Calu3 (cell line): ENCODE data around the gene JOSD2. TPM values are rescaled to one million over a fixed set of nuclear protein-coding genes. Genes with fewer than 3 reads are reported as not detected.

Experiments
- BruUV-seq: library from RNA; stranded (reverse); fragments of 400-500 nt; replicated peaks from 2 replicates; lab custom pipeline; 2021; lab: Mats Ljungman, UMichigan
- CTCF ChIA-PET: fragments of 300-600 bp; sonication (Branson Sonifier 250); formaldehyde crosslinking; loops from one replicate; lab custom pipeline; 2022; ENCODE audit warnings: antibody characterized with exemption; lab: Charles Lee
- DNase-seq: peaks from one replicate; pipeline ENCODE4 v3.0.0; 2022
- H3K27ac Mint-ChIP-seq: one replicate; pipeline ENCODE4 v1.8.0; 2022; ENCODE audit warnings: mixed read lengths; ENCODE audit not compliant: unreplicated experiment
- H3K27me3 Mint-ChIP-seq: one replicate; pipeline ENCODE4 v1.8.0; 2022; ENCODE audit warnings: mixed read lengths; ENCODE audit not compliant: unreplicated experiment
- H3K36me3 Mint-ChIP-seq: one replicate; pipeline ENCODE4 v1.8.0; 2022; ENCODE audit warnings: mild to moderate bottlenecking, moderate library complexity, mixed read lengths; ENCODE audit not compliant: insufficient read depth, unreplicated experiment
- H3K4me1 Mint-ChIP-seq: one replicate; pipeline ENCODE4 v1.8.0; 2022; ENCODE audit warnings: mild to moderate bottlenecking, low read depth, mixed read lengths; ENCODE audit not compliant: unreplicated experiment
- H3K4me3 Mint-ChIP-seq: one replicate; pipeline ENCODE4 v1.8.0; 2022; ENCODE audit warnings: mild to moderate bottlenecking, low read depth, moderate library complexity, mixed read lengths; ENCODE audit not compliant: unreplicated experiment
- H3K9me3 Mint-ChIP-seq: one replicate; pipeline ENCODE4 v1.8.0; 2022; ENCODE audit warnings: low read depth, mixed read lengths; ENCODE audit not compliant: unreplicated experiment
- intact Hi-C: fragments of 100-400 bp; cut with micrococcal nuclease; formaldehyde crosslinking; loops from one replicate; pipeline ENCODE4 v1.10.0; 2022; ENCODE audit not compliant: unreplicated experiment
- total RNA-seq: library from RNA; stranded (reverse); gene quantifications from 2 replicates; pipeline ENCODE4 v1.2.3, GENCODE V29; 2022
- TF ChIP-seq, protein P1 (sequence below): fragments of 200-600 bp; IDR thresholded peaks from one replicate; pipeline ENCODE4 v1.8.0; 2022; ENCODE audit warnings: antibody characterized with exemption; ENCODE audit not compliant: unreplicated experiment

JOSD2 gene
- total RNA-seq, 1 experiment from 2014 or later = 38.6 TPM

DNA sequence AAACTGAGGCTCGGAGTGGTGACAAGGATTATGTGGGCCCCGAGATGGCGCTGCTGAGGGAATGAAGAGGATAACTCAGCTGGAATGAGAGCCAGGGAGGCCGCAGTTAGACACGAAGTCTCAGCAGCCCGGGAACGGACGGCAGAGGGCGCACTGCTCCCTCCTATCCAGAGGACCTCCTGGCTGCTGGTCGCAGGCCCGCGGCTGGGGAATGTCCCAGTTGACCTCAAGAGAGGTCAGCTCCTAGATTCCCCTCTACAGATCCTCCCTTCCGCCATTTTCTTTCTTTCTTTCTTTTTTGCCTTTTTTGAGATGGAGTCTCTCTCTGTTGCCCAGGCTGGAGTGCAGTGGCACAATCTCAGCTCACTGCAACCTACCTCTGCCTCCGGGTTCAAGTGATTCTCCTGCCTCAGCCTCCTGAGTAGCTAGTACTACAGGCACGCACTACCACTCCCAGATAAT is 26.8 kb upstream of the JOSD2 start:
- DNase-seq = peak; percentile 92
- Mint-ChIP-seq H3K27me3 (peaks cover 31% of the 10 kb centered on the region), H3K27ac (no peak overlapping the region), H3K4me3 (no peak overlapping the region), H3K9me3 (peaks cover 4% of the 10 kb centered on the region), H3K4me1 (no peaks in the 10 kb centered on the region), H3K36me3 (no peaks in the 10 kb centered on the region)
- intact Hi-C loops = loop anchor here (1.0 to 5.0 kb wide), 3 partner anchors 170 to 385 kb away; partner anchors contain the start of gene NAPSA
- no TSS peak for BruUV-seq
- CTCF ChIA-PET = interaction anchor here (0.6 to 2.0 kb wide), 14 partner anchors 9 to 385 kb away, joined by 3 to 22 read pairs (median 4); partner anchors contain the start of gene JOSD2
- TF ChIP-seq, protein P1, sequence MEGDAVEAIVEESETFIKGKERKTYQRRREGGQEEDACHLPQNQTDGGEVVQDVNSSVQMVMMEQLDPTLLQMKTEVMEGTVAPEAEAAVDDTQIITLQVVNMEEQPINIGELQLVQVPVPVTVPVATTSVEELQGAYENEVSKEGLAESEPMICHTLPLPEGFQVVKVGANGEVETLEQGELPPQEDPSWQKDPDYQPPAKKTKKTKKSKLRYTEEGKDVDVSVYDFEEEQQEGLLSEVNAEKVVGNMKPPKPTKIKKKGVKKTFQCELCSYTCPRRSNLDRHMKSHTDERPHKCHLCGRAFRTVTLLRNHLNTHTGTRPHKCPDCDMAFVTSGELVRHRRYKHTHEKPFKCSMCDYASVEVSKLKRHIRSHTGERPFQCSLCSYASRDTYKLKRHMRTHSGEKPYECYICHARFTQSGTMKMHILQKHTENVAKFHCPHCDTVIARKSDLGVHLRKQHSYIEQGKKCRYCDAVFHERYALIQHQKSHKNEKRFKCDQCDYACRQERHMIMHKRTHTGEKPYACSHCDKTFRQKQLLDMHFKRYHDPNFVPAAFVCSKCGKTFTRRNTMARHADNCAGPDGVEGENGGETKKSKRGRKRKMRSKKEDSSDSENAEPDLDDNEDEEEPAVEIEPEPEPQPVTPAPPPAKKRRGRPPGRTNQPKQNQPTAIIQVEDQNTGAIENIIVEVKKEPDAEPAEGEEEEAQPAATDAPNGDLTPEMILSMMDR = peak; percentile 80

DNA sequence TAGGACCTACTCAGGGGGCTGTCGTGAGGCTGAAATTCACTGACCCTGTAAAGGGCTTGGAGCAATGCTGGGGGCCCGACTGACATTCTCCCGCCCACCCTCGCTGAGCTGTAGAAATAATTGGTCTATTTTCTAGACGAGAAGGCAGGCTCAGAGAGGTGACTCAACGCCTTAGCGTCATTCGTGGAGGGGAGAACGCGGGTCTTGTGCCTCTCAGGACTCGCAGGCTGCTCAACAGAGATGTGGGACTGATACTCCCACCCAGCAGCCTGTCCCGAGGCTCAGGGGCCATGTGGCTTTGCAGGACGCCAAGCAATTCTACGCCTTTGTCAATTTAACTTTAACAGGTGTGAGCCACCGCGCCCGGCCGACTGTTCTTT is 26.3 kb upstream of the JOSD2 start:
- TF ChIP-seq, protein P1 = no peak
- Mint-ChIP-seq H3K9me3 (peaks cover 6% of the 10 kb centered on the region), H3K36me3 (peaks cover 3% of the 10 kb centered on the region), H3K27ac (no peak overlapping the region), H3K4me3 (no peak overlapping the region), H3K27me3 (peaks cover 32% of the 10 kb centered on the region), H3K4me1 (no peaks in the 10 kb centered on the region)
- no peak for DNase-seq
- CTCF ChIA-PET = interaction anchor here (0.7 to 2.0 kb wide), 10 partner anchors 8 to 385 kb away, joined by 3 to 22 read pairs (median 4); partner anchors contain the start of gene JOSD2
- BruUV-seq = no TSS peak
- intact Hi-C loops = loop anchor here (1.0 to 5.0 kb wide), 3 partner anchors 170 to 385 kb away; partner anchors contain the start of gene NAPSA

DNA sequence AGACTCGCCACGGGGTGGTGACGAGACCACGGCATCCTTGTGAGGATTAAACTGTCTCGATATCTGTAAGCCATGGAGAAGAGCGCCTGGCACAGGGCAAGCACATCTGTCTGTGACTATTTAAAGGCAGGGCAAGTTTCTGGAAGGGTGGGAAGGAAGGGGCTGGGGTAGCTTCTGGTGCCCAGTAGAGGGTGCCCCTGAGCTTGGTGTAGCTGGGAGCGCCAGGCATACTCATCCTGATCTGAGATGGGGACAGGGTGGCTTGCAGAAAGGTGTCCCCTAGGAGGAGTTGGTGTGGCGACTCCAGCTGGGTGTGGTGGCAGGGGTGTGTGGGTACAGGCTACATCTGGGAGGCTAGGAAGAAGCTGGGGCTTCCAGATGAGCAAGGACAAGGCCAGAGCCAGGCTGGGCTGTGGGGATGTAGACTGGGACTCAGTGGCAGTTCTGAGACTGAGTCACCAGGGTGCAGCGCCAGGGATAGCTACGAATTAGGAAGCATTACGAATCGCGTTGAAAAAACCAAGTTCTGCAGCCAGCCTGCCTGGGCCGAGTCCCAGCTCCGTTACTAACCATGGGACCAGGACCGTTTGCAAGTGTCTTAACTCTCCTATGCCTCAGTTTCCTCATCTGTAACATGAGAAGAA is 25.8 kb upstream of the JOSD2 start:
- Mint-ChIP-seq H3K9me3 (peaks cover 6% of the 10 kb centered on the region), H3K27ac (no peak overlapping the region), H3K27me3 (peaks cover 32% of the 10 kb centered on the region), H3K4me1 (no peaks in the 10 kb centered on the region), H3K36me3 (peaks cover 5% of the 10 kb centered on the region), H3K4me3 (no peak overlapping the region)
- CTCF ChIA-PET = interaction anchor here (0.6 to 1.8 kb wide), 2 partner anchors 19 to 244 kb away, joined by 4 to 6 read pairs; no protein-coding TSS in a partner anchor
- no peak for DNase-seq
- BruUV-seq = no TSS peak
- intact Hi-C loops = loop anchor here (1.0 to 5.0 kb wide), 3 partner anchors 169 to 386 kb away; partner anchors contain the start of gene NAPSA
- TF ChIP-seq, protein P1 = no peak

DNA sequence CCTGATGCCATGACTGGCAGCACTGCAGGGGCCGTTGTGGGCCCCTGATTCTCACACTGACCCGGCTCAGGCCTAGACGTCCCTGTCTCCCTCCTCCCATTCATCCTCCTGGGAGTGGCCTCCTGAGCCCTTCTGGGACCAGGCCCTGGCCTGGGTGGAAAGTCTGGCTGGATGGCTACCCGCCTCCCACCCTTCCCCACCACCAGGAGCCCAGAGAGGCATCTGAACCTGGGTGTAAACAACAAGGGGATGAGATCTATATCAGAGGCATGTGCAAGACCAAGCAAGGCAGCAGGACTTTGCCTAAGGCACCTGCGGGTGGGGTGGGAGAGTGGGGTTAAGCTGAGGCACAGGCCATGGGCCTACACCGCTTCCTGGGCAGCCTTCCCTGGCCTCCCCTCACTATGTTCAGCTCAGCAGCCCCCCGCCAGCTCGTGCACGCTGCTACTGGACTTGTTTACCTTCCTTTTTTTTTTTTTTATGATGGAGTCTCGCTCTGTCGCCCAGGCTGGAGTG is 24.7 kb upstream of the JOSD2 start:
- Mint-ChIP-seq H3K27ac (no peak overlapping the region), H3K9me3 (peaks cover 6% of the 10 kb centered on the region), H3K4me3 (no peak overlapping the region), H3K27me3 (peaks cover 38% of the 10 kb centered on the region), H3K4me1 (no peaks in the 10 kb centered on the region), H3K36me3 (peaks cover 5% of the 10 kb centered on the region)
- BruUV-seq = no TSS peak
- intact Hi-C loops = loop anchor here (2.0 to 5.0 kb wide), 2 partner anchors 168 to 247 kb away; partner anchors contain the start of gene NAPSA
- TF ChIP-seq, protein P1 = no peak
- DNase-seq = no peak
- CTCF ChIA-PET = interaction anchor here (0.6 to 1.8 kb wide), 3 partner anchors 20 to 245 kb away, joined by 4 to 7 read pairs (median 6); no protein-coding TSS in a partner anchor
